Endothelial cell of umbilical vein (primary cell): Measurements from ENCODE around the gene CFAP43. TPM values are rescaled to one million over a fixed set of nuclear protein-coding genes. Genes with fewer than 3 reads are reported as not detected.
"Not testable (repeated sequence)": the region's sequence is repeated elsewhere in the genome, so short reads cannot be mapped to it uniquely, and the experiment has no call there.

ENCODE experiments used
- BruUV-seq: library from RNA; stranded (reverse); fragments of 400-500 nt; replicated peaks from 2 replicates; lab custom pipeline; 2021; lab: Mats Ljungman, UMichigan
- CTCF ChIA-PET: fragments of 300-600, 350-600 bp; sonication (Branson Sonifier 250); formaldehyde crosslinking; loops from one replicate; lab custom pipeline; 2021; ENCODE audit warnings: antibody characterized with exemption, inconsistent platforms; lab: Charles Lee
- POLR2A ChIA-PET: fragments of 300-600, 350-600 bp; sonication (Branson Sonifier 250); formaldehyde crosslinking; loops from one replicate; lab custom pipeline; 2021; ENCODE audit warnings: antibody characterized with exemption, inconsistent platforms; lab: Charles Lee
- DNase-seq: peaks from one replicate; pipeline ENCODE4 v3.0.0-alpha.2; 2011; ENCODE audit warnings: low read depth, low spot score
- FAIRE-seq: peaks from 2 replicates; lab custom pipeline; 2011; peaks lifted over from hg19 to GRCh38; lab: Jason Lieb, UNC
- H2AFZ ChIP-seq: 2 replicates; pipeline ENCODE4 v1.6.0; 2012; ENCODE audit warnings: low read depth, low read length, control low read depth, inconsistent platforms
- H3K27ac ChIP-seq: 2 replicates; pipeline ENCODE4 v1.5.1; 2011; ENCODE audit warnings: low read depth, mild to moderate bottlenecking, control low read depth, low read length, moderate library complexity; ENCODE audit not compliant: insufficient read depth
- H3K27me3 ChIP-seq, 2 experiments: 2 replicates each; pipeline versions ENCODE4 v1.6.0 to v1.6.1; 2011; ENCODE audit warnings: low read length in 2 of 2, mixed read lengths in 1 of 2; ENCODE audit not compliant: control insufficient read depth in 2 of 2, insufficient read depth in 2 of 2
- H3K36me3 ChIP-seq, 2 experiments: 2 replicates in 1 of 2; 3 replicates in 1 of 2; pipeline ENCODE4 v1.5.1; 2011; ENCODE audit warnings: low read length in 2 of 2, mild to moderate bottlenecking in 1 of 2, moderate library complexity in 1 of 2; ENCODE audit not compliant: control insufficient read depth in 2 of 2, insufficient read depth in 2 of 2; ENCODE audit errors: extremely low read depth in 1 of 2
- H3K4me1 ChIP-seq: 3 replicates; pipeline ENCODE4 v1.5.1; 2011; ENCODE audit warnings: mild to moderate bottlenecking, low read length; ENCODE audit not compliant: control insufficient read depth, insufficient read depth; ENCODE audit errors: extremely low read depth
- H3K4me2 ChIP-seq: 2 replicates; pipeline ENCODE4 v1.6.1; 2011; ENCODE audit warnings: low read length, control low read depth, mixed read lengths; ENCODE audit not compliant: insufficient read depth
- H3K4me3 ChIP-seq, 3 experiments: fragments of 200-600 bp in 1 of 3; sonication (generic), shearing (Covaris generic) in 1 of 3; replicated peaks in 1 of 3; 2 replicates each; pipeline ENCODE4 v1.5.1; 2011 to 2016; ENCODE audit warnings: control low read depth in 3 of 3, low read length in 3 of 3, mild to moderate bottlenecking in 2 of 3, inconsistent platforms in 1 of 3, low read depth in 1 of 3, moderate library complexity in 1 of 3; ENCODE audit not compliant: insufficient read depth in 1 of 3
- H3K79me2 ChIP-seq: 2 replicates; pipeline ENCODE4 v1.6.0; 2012; ENCODE audit warnings: low read length, inconsistent platforms; ENCODE audit not compliant: control insufficient read depth, insufficient read depth
- H3K9ac ChIP-seq: replicated peaks from 2 replicates; pipeline ENCODE3; 2011; ENCODE audit warnings: low read length, control low read depth; ENCODE audit not compliant: insufficient read depth; ENCODE audit errors: extremely low read depth
- H3K9me1 ChIP-seq: replicated peaks from 3 replicates; pipeline ENCODE4 v1.6.0; 2011; ENCODE audit warnings: mild to moderate bottlenecking, low read length; ENCODE audit not compliant: control insufficient read depth, insufficient read depth; ENCODE audit errors: extremely low read depth
- H3K9me3 ChIP-seq: replicated peaks from 2 replicates; pipeline ENCODE4 v1.5.1; 2012; ENCODE audit warnings: low read length, inconsistent platforms; ENCODE audit not compliant: control insufficient read depth, insufficient read depth
- H4K20me1 ChIP-seq: replicated peaks from 2 replicates; pipeline ENCODE3; 2011; ENCODE audit warnings: mild to moderate bottlenecking, low read length; ENCODE audit not compliant: control insufficient read depth, insufficient read depth; ENCODE audit errors: extremely low read depth
- EZH2 ChIP-seq: IDR thresholded peaks from 2 replicates; pipeline ENCODE4 v1.6.1; 2012; ENCODE audit warnings: borderline replicate concordance, low read depth, mild to moderate bottlenecking, moderate library complexity, low read length, inconsistent platforms; ENCODE audit not compliant: severe bottlenecking
- FOS ChIP-seq: IDR thresholded peaks from 2 replicates; pipeline ENCODE4 v1.6.1; 2011; ENCODE audit warnings: mild to moderate bottlenecking, low read length, moderate library complexity, borderline replicate concordance; ENCODE audit not compliant: insufficient read depth
- JUN ChIP-seq: IDR thresholded peaks from 2 replicates; pipeline ENCODE4 v1.6.1; 2011; ENCODE audit warnings: borderline replicate concordance, low read depth; ENCODE audit not compliant: insufficient read length, insufficient read depth
- POLR2A ChIP-seq: IDR thresholded peaks from 2 replicates; pipeline ENCODE4 v1.6.1; 2012; ENCODE audit warnings: low read depth, mild to moderate bottlenecking, control low read depth, low read length
- POLR2AphosphoS5 ChIP-seq: IDR thresholded peaks from 2 replicates; pipeline ENCODE4 v1.6.1; 2012; ENCODE audit warnings: low read depth, mild to moderate bottlenecking, control low read depth, low read length, moderate library complexity; ENCODE audit not compliant: insufficient read depth
- dilution Hi-C: fragments of 300-500 bp; cut with MboI; formaldehyde crosslinking; loops from one replicate; pipeline ENCODE4 v1.15.0; 2019; ENCODE audit warnings: low sequenced_read_pairs; ENCODE audit not compliant: extremely low pct_ligation_motif_present
- intact Hi-C: fragments of 100-400 bp; cut with micrococcal nuclease; formaldehyde crosslinking; loops from one replicate; pipeline ENCODE4 v1.10.0; 2022
- polyA plus RNA-seq, 4 experiments: library from polyadenylated mRNA; depleted of rRNA in 3 of 4; stranded (reverse) in 3 of 4; unstranded in 1 of 4; fragments of >200 nt; gene quantifications; 2 replicates each; pipeline versions ENCODE4 v1.2.1 to v1.2.3, GENCODE V29; 2011 to 2012; ENCODE audit warnings: missing spikeins in 1 of 4
- total RNA-seq: library from RNA; stranded (reverse); gene quantifications from 2 replicates; pipeline ENCODE4 v1.2.3, GENCODE V29; 2021
- TF ChIP-seq, protein P1 (sequence below), 2 donors: IDR thresholded peaks; 1 replicate in 1 of 2; 2 replicates in 1 of 2; pipeline ENCODE4 v1.5.1; 2011; ENCODE audit warnings: low read length in 2 of 2, mild to moderate bottlenecking in 2 of 2, moderate library complexity in 2 of 2, control low read depth in 1 of 2, inconsistent platforms in 1 of 2, low read depth in 1 of 2; ENCODE audit not compliant: insufficient read depth in 1 of 2; ENCODE audit errors: extremely low read depth in 1 of 2

The CFAP43 gene
- total and polyA plus RNA-seq, 2 donors (not counting 3 experiments of a cell fraction or from before 2014, with no cell fraction given), result 0.04 TPM; not detected in 1

DNA sequence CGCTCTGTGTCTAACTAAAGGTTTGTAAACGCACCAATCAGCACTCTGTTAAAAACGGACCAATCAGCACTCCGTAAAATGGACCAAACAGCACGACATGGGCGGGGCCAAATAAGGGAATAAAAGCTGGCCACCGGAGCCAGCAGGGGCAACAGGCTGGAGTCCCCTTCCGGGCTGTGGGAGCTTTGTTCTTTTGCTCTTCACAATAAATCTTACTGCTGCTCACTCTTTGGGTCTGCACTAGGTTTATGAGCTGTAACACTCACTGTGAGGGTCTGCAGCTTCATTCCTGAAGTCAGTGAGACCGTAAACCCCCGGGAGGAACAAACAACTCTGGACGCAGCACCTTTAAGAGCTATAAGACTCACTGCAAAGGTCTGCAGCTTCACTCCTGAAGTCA is 16.8 kb upstream of the CFAP43 start:
- H3K4me3 ChIP-seq, H3K4me2 ChIP-seq, H3K27ac ChIP-seq, DNase-seq, H3K79me2 ChIP-seq, H2AFZ ChIP-seq, H3K36me3 ChIP-seq, H3K9ac ChIP-seq, H3K9me1 ChIP-seq, H3K27me3 ChIP-seq, CTCF ChIA-PET, H3K9me3 ChIP-seq, H3K4me1 ChIP-seq, dilution Hi-C loops, BruUV-seq, intact Hi-C loops, H4K20me1 ChIP-seq, FAIRE-seq: not testable (repeated sequence)
- POLR2A ChIA-PET, result interaction anchor here (0.6 kb wide), 1 partner anchor 400 kb away, joined by 8 read pairs; no protein-coding TSS in a partner anchor

DNA sequence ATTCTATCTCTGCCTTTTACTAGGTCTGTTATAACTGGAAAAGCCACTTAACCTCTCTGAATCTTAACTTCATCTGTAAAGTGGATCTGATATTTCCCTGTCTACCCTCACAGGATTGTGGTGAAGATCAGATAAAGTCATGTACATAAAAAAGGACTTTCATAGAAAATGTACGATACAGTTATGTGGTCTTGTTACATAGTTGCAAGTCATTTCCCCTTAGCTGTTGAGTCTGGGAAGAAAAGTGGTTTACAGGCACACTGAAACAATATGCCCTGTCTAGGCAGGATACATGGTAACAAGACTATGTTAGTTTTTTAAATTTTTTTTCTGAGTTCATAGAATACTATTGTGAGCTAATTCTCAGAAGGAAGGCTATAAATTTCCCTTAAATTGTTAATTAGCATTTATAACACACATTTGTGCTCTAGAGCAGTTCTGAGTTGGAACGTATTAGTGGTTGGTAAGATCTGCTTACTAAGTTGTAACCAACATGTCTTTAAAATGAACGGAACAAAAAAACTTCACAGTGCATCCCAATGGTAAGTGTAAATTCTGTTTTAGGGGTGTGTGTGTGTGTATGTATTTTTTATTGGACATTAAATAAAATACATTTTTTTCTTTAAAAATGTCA is 15.5 kb upstream of the CFAP43 start:
- DNase-seq, result no peak
- no peak overlapping the region for H2AFZ ChIP-seq
- no peak overlapping the region for H3K27ac ChIP-seq

More for the DNA sequence above, 15.5 kb upstream of the CFAP43 start:
- H3K4me2 ChIP-seq, result no peak overlapping the region
- no TSS peak for BruUV-seq
- intact Hi-C loops (no loop called here), dilution Hi-C loops (no loop called here)
- H3K9ac ChIP-seq, result no peak overlapping the region
- H3K4me3 ChIP-seq, result no peak overlapping the region
- H3K79me2 ChIP-seq, result no peaks in the 10 kb centered on the region
- ChIA-PET POLR2A (no interaction called here), CTCF (no interaction called here)
- no peaks in the 10 kb centered on the region for H3K36me3 ChIP-seq
- H3K9me1 ChIP-seq, result no peaks in the 10 kb centered on the region
- no peaks in the 10 kb centered on the region for H3K9me3 ChIP-seq
- TF ChIP-seq EZH2 (no peak), POLR2AphosphoS5 (no peak), JUN (no peak), POLR2A (no peak), FOS (no peak)
- TF ChIP-seq, protein P1, sequence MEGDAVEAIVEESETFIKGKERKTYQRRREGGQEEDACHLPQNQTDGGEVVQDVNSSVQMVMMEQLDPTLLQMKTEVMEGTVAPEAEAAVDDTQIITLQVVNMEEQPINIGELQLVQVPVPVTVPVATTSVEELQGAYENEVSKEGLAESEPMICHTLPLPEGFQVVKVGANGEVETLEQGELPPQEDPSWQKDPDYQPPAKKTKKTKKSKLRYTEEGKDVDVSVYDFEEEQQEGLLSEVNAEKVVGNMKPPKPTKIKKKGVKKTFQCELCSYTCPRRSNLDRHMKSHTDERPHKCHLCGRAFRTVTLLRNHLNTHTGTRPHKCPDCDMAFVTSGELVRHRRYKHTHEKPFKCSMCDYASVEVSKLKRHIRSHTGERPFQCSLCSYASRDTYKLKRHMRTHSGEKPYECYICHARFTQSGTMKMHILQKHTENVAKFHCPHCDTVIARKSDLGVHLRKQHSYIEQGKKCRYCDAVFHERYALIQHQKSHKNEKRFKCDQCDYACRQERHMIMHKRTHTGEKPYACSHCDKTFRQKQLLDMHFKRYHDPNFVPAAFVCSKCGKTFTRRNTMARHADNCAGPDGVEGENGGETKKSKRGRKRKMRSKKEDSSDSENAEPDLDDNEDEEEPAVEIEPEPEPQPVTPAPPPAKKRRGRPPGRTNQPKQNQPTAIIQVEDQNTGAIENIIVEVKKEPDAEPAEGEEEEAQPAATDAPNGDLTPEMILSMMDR (IDR thresholded peaks at IDR 0.05; ENCODE audit: extremely low read depth in 1 of 2, insufficient read depth in 1 of 2, low read depth in 1 of 2, low read length in 2 of 2), result no peak
- FAIRE-seq, result no peak
- peaks cover 2% of the 10 kb centered on the region in 2 experiments for H3K27me3 ChIP-seq
- no peaks in the 10 kb centered on the region for H3K4me1 ChIP-seq
- no peaks in the 10 kb centered on the region for H4K20me1 ChIP-seq
